ENCODE results near the gene SH2D7. TPM values are rescaled to one million over a fixed set of nuclear protein-coding genes. Genes with fewer than 3 reads are reported as not detected.

The SH2D7 gene
- total RNA-seq, 1 experiment from 2014 or later: not detected

DNA sequence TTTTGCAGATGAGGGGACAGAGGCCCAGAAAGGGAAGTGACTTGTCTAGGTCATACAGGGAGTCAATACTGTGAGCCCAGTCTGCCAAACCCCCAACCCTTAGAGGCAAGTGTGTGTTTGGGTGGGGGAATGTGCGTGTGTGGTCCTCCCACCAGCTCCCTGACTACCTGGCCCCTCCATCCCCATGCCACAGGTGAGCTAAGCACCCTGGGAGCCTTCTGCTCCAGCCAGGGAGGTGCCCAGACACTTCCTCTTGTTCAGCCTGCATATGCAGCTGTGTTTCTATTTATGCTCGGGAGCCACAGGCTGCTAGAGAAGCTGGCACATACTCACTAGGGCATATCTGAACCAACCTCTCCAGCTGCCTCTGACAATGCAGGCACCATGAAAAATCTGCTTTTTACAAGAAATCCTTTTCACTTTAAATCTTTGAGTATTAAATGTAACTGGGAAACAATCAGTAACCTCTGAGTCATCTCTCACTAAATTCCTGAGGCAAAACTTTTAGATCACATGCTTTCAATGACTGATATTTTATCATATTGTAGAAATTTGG is 35.6 kb upstream of the SH2D7 start:
- H3K27me3 ChIP-seq (replicated peaks; ENCODE audit: control insufficient read depth, insufficient read depth, low read length): no peaks in the 10 kb centered on the region
- H3K27me3 Mint-ChIP-seq (ENCODE audit: insufficient read depth, unreplicated experiment): no peaks in the 10 kb centered on the region
- TF ChIP-seq, protein P1, sequence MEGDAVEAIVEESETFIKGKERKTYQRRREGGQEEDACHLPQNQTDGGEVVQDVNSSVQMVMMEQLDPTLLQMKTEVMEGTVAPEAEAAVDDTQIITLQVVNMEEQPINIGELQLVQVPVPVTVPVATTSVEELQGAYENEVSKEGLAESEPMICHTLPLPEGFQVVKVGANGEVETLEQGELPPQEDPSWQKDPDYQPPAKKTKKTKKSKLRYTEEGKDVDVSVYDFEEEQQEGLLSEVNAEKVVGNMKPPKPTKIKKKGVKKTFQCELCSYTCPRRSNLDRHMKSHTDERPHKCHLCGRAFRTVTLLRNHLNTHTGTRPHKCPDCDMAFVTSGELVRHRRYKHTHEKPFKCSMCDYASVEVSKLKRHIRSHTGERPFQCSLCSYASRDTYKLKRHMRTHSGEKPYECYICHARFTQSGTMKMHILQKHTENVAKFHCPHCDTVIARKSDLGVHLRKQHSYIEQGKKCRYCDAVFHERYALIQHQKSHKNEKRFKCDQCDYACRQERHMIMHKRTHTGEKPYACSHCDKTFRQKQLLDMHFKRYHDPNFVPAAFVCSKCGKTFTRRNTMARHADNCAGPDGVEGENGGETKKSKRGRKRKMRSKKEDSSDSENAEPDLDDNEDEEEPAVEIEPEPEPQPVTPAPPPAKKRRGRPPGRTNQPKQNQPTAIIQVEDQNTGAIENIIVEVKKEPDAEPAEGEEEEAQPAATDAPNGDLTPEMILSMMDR (IDR thresholded peaks at IDR 0.05; ENCODE audit: insufficient read depth in 1 of 2, low read depth in 1 of 2, low read length in 1 of 2, severe bottlenecking in 1 of 2, unreplicated experiment in 1 of 2): no peak
- intact Hi-C loops (cut with micrococcal nuclease; ENCODE audit: unreplicated experiment): no loop called here
- peak overlapping the region; percentile 44 for H3K4me3 Mint-ChIP-seq (ENCODE audit: unreplicated experiment)
- H3K9me3 ChIP-seq: no peaks in the 10 kb centered on the region
- peak overlapping the region; percentile 45 for H3K27ac Mint-ChIP-seq (ENCODE audit: unreplicated experiment)
- H3K4me3 ChIP-seq (ENCODE audit: low read depth, low read length): no peak overlapping the region
- POLR2A ChIA-PET: interaction anchor here (0.7 kb wide), 1 partner anchor 342 kb away, joined by 5 read pairs; no protein-coding TSS in a partner anchor
- peaks cover 33% of the 10 kb centered on the region for H3K4me1 ChIP-seq
- peaks cover 28% of the 10 kb centered on the region for H3K4me1 Mint-ChIP-seq (ENCODE audit: low read depth, unreplicated experiment)
- no peak for DNase-seq
- no peaks in the 10 kb centered on the region for H3K9me3 Mint-ChIP-seq (ENCODE audit: unreplicated experiment)
- CTCF ChIA-PET: interaction anchor here (0.6 to 1.5 kb wide), 6 partner anchors 9 to 196 kb away, joined by 3 to 5 read pairs (median 4); no protein-coding TSS in a partner anchor
- no TSS peak for BruUV-seq (replicated peaks)
- no peaks in the 10 kb centered on the region for H3K36me3 ChIP-seq (ENCODE audit: control insufficient read depth, insufficient read depth, low read length)
- no peaks in the 10 kb centered on the region for H3K36me3 Mint-ChIP-seq (ENCODE audit: insufficient read depth, unreplicated experiment)

DNA sequence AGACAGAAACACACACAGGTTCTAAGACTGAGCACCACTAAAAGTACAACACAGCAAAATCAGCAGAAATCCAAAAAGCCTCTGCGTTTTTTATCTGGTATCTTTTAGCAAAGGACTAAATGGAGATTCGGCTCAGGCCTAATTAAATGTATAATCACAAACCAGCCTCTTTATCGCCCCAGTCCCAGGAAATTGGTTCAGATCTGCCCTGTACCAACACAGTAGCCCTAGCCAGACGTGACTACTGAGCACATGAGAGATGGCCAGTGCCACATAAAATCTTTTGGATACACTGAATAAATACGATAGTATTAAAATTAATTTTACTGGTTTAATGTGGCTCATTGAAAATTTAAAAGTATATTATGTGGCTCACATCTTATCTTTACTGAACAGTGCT is 34.6 kb upstream of the SH2D7 start:
- Mint-ChIP-seq H3K4me3 (ENCODE audit: unreplicated experiment) (no peak overlapping the region), H3K27me3 (ENCODE audit: insufficient read depth, unreplicated experiment) (no peaks in the 10 kb centered on the region), H3K9me3 (ENCODE audit: unreplicated experiment) (no peaks in the 10 kb centered on the region), H3K4me1 (ENCODE audit: low read depth, unreplicated experiment) (peaks cover 18% of the 10 kb centered on the region), H3K36me3 (ENCODE audit: insufficient read depth, unreplicated experiment) (no peaks in the 10 kb centered on the region), H3K27ac (ENCODE audit: unreplicated experiment) (no peak overlapping the region)
- no peaks in the 10 kb centered on the region for H3K9me3 ChIP-seq
- H3K27me3 ChIP-seq (replicated peaks; ENCODE audit: control insufficient read depth, insufficient read depth, low read length): no peaks in the 10 kb centered on the region
- no peaks in the 10 kb centered on the region for H3K36me3 ChIP-seq (ENCODE audit: control insufficient read depth, insufficient read depth, low read length)
- TF ChIP-seq, protein P1 (IDR thresholded peaks at IDR 0.05; ENCODE audit: insufficient read depth in 1 of 2, low read depth in 1 of 2, low read length in 1 of 2, severe bottlenecking in 1 of 2, unreplicated experiment in 1 of 2): no peak
- BruUV-seq (replicated peaks): no TSS peak
- H3K4me1 ChIP-seq: peaks cover 22% of the 10 kb centered on the region
- intact Hi-C loops (cut with micrococcal nuclease; ENCODE audit: unreplicated experiment): no loop called here
- ChIA-PET CTCF (no interaction called here), POLR2A (no interaction called here)
- no peak for DNase-seq
- no peak overlapping the region for H3K4me3 ChIP-seq (ENCODE audit: low read depth, low read length)

DNA sequence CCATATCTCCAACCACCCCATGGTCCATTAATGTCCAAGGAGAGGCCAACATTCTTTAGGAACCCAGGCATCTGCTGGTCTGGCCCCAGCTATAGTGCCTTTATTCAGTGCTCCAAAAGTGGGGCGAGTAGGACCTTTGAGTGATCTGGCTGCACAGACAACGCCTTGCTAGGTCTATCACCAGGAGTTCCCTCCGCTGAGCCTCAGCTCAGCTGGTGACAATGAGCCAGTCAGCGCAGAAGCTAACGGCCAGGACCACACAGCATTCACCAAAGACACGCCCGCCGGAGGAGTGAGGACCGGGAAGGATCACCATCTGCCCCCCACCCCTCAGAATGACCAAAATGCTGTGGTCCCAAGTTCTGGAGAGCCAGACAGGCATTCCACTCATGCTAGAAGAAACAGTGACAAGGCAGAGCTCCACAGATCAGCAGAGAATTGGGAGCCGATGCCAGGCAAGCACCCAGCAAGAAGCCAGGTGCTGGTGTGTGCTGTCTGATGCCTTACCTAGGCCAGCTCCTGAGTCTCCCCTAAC is 33.9 kb upstream of the SH2D7 start:
- DNase-seq: no peak
- Mint-ChIP-seq H3K27ac (ENCODE audit: unreplicated experiment) (peak overlapping the region; percentile 40), H3K27me3 (ENCODE audit: insufficient read depth, unreplicated experiment) (no peaks in the 10 kb centered on the region), H3K4me1 (ENCODE audit: low read depth, unreplicated experiment) (peaks cover 18% of the 10 kb centered on the region), H3K9me3 (ENCODE audit: unreplicated experiment) (no peaks in the 10 kb centered on the region), H3K4me3 (ENCODE audit: unreplicated experiment) (no peak overlapping the region), H3K36me3 (ENCODE audit: insufficient read depth, unreplicated experiment) (no peaks in the 10 kb centered on the region)
- Histone ChIP-seq H3K36me3 (ENCODE audit: control insufficient read depth, insufficient read depth, low read length) (no peaks in the 10 kb centered on the region), H3K4me3 (ENCODE audit: low read depth, low read length) (no peak overlapping the region), H3K4me1 (peaks cover 18% of the 10 kb centered on the region), H3K27me3 (replicated peaks; ENCODE audit: control insufficient read depth, insufficient read depth, low read length) (no peaks in the 10 kb centered on the region), H3K9me3 (no peaks in the 10 kb centered on the region)
- no TSS peak for BruUV-seq (replicated peaks)
- ChIA-PET POLR2A (no interaction called here), CTCF (no interaction called here)
- intact Hi-C loops (cut with micrococcal nuclease; ENCODE audit: unreplicated experiment): no loop called here
- TF ChIP-seq, protein P1 (IDR thresholded peaks at IDR 0.05; ENCODE audit: insufficient read depth in 1 of 2, low read depth in 1 of 2, low read length in 1 of 2, severe bottlenecking in 1 of 2, unreplicated experiment in 1 of 2): no peak

Measured in Caco-2 (cell line).